Spleen (tissue), 7 donors: ENCODE measurements around the gene CBX1.

Experiments
- POLR2A ChIP-seq, 3 donors: fragments of 450-650 bp; IDR thresholded peaks; one replicate each; pipeline ENCODE4 v1.5.1; 2017; ENCODE audit warnings: antibody characterized with exemption in 3 of 3, mild to moderate bottlenecking in 1 of 3
- POLR2AphosphoS5 ChIP-seq, 3 donors: sonication (generic); formaldehyde crosslinking; IDR thresholded peaks; one replicate each; pipeline ENCODE4 v1.5.1; 2017; ENCODE audit warnings: antibody characterized with exemption in 3 of 3
- TF ChIP-seq, protein P1 (sequence below), 11 experiments: fragments of 200-600 bp in 7 of 11; fragments of 450-650 bp in 4 of 11; sonication (generic) in 4 of 11; IDR thresholded peaks in 8 of 11; conservative IDR thresholded peaks in 3 of 11; 1 replicate in 7 of 11; 2 replicates in 4 of 11; pipeline versions ENCODE4 v1.4.0 to v1.8.0; 2016 to 2021; ENCODE audit warnings: antibody characterized with exemption in 11 of 11, inconsistent platforms in 4 of 11, mild to moderate bottlenecking in 1 of 11
- donor health status: DM: no; HTN: no; CAD: no; lungs with moderate emphysema.
- donor health status: DM: no; HTN: no; CAD: no.
- donor health status: DM: no; HTN: no; CAD: no.

DNA sequence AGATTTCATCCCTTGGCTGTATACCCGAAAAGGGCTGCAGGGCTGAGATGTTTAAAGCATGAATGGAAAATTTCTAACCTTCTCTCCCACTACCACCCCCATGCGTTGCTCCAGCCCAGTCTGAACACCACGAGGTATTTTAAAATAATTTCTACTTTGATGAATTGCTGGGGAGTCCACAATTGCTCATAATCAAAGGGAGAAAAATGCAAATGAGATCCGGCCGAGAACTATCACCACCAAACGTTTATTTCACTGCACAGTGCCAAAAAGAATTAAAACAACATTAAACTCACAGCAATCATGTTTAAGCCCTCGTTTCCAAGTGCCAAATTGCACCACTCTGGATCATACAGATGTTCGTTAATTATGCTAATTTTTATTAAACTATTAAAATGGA, 43.0 kb upstream of the CBX1 start:
- TF ChIP-seq, protein P1, sequence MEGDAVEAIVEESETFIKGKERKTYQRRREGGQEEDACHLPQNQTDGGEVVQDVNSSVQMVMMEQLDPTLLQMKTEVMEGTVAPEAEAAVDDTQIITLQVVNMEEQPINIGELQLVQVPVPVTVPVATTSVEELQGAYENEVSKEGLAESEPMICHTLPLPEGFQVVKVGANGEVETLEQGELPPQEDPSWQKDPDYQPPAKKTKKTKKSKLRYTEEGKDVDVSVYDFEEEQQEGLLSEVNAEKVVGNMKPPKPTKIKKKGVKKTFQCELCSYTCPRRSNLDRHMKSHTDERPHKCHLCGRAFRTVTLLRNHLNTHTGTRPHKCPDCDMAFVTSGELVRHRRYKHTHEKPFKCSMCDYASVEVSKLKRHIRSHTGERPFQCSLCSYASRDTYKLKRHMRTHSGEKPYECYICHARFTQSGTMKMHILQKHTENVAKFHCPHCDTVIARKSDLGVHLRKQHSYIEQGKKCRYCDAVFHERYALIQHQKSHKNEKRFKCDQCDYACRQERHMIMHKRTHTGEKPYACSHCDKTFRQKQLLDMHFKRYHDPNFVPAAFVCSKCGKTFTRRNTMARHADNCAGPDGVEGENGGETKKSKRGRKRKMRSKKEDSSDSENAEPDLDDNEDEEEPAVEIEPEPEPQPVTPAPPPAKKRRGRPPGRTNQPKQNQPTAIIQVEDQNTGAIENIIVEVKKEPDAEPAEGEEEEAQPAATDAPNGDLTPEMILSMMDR (IDR thresholded peaks at IDR 0.05 in 8 of 11, conservative IDR thresholded peaks at IDR 0.05 in 3 of 11) = no peak
- TF ChIP-seq POLR2A (IDR thresholded peaks at IDR 0.05) (no peak), POLR2AphosphoS5 (IDR thresholded peaks at IDR 0.05) (no peak)
